ENCODE results near the gene SEMA4D.

The SEMA4D gene

DNA sequence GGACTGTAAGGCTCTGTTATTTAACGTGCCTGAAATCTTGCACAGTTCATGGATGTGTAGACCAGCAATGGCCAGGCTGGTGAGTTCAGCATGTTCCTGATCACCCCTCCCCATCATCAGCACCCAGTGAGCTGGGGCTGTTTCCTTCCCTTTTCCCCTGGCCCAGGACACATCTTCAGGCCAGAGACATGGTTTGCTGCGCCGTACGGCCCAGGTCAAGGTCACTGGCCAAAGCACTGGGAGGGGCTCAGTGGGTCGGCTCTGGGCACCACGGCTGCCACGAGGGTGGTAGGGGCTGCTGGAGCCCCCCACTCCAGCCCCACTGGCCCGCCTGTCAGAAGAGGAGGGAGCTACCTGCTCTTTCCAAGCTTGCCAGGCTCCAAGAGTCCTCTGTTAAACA is 55.9 kb downstream of the SEMA4D start:
- intact Hi-C loops (cut with DNase I; ENCODE audit: low total_unique reads) = no loop called here
- Histone ChIP-seq H3K4me3 (no peak overlapping the region), H3K36me3 (no peaks in the 10 kb centered on the region), H3K27ac (no peak overlapping the region), H3K9me3 (no peaks in the 10 kb centered on the region), H3K27me3 (no peaks in the 10 kb centered on the region), H3K4me1 (no peaks in the 10 kb centered on the region)
- no peak for DNase-seq
- TF ChIP-seq, protein P1, sequence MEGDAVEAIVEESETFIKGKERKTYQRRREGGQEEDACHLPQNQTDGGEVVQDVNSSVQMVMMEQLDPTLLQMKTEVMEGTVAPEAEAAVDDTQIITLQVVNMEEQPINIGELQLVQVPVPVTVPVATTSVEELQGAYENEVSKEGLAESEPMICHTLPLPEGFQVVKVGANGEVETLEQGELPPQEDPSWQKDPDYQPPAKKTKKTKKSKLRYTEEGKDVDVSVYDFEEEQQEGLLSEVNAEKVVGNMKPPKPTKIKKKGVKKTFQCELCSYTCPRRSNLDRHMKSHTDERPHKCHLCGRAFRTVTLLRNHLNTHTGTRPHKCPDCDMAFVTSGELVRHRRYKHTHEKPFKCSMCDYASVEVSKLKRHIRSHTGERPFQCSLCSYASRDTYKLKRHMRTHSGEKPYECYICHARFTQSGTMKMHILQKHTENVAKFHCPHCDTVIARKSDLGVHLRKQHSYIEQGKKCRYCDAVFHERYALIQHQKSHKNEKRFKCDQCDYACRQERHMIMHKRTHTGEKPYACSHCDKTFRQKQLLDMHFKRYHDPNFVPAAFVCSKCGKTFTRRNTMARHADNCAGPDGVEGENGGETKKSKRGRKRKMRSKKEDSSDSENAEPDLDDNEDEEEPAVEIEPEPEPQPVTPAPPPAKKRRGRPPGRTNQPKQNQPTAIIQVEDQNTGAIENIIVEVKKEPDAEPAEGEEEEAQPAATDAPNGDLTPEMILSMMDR (IDR thresholded peaks at IDR 0.05) = no peak

DNA sequence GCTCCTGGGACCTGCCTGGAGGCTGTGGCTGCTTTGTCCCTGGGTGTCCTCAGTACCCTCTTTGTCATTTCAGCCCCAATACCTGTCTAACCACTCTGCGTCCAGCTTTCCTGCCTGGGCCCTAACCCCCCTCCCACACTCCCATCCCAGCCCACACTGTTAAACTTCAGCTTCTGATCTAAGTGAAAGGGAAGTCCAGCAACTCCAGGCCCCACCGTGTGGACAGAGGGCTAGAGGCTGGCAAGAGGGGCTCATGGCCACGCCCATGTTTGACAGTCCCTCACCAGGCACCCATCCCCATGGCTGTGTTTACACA is 56.3 kb downstream of the SEMA4D start:
- Histone ChIP-seq H3K27ac (no peak overlapping the region), H3K4me3 (no peak overlapping the region), H3K36me3 (no peaks in the 10 kb centered on the region), H3K27me3 (no peaks in the 10 kb centered on the region), H3K9me3 (no peaks in the 10 kb centered on the region), H3K4me1 (no peaks in the 10 kb centered on the region)
- TF ChIP-seq, protein P1 (IDR thresholded peaks at IDR 0.05) = no peak
- DNase-seq = no peak
- intact Hi-C loops (cut with DNase I; ENCODE audit: low total_unique reads) = no loop called here

DNA sequence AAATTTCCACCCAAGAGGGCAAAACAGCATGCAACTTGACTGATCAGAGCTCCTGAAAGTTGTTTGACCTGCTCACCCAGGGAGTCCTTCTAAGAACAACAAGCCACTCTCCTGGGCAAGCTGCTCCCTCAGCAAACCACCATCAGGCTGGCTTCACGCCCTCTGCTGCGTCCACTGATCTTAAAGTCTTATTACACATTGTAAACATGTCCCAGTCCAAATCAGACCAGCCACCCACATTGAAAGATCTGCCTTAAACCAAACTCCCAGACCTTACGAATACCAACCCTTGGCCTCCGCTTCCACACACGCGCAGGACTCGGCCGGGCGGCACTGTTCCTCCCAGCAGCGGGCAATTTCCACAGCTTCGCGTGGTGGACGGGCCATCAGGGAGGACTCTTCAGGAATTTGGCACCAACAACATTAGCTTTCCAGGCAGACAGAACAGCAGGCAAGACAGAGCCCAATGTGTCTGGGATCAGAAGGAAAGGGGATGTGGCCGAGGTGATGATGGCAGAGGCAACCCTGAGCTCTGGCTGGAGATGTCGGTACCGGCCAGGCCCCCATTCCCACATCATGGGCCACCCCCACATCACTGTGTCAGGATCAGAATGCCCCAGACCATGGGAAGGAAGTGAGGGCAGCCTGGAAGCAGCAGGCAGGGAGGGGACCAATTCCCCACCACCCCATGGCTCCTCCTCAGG is 56.8 kb downstream of the SEMA4D start:
- no peaks in the 10 kb centered on the region for H3K36me3 ChIP-seq
- H3K4me3 ChIP-seq = no peak overlapping the region
- intact Hi-C loops (cut with DNase I; ENCODE audit: low total_unique reads) = no loop called here
- TF ChIP-seq, protein P1 (IDR thresholded peaks at IDR 0.05) = no peak
- H3K4me1 ChIP-seq = no peaks in the 10 kb centered on the region
- H3K9me3 ChIP-seq = no peaks in the 10 kb centered on the region
- no peak overlapping the region for H3K27ac ChIP-seq
- H3K27me3 ChIP-seq = no peaks in the 10 kb centered on the region
- DNase-seq = no peak

DNA sequence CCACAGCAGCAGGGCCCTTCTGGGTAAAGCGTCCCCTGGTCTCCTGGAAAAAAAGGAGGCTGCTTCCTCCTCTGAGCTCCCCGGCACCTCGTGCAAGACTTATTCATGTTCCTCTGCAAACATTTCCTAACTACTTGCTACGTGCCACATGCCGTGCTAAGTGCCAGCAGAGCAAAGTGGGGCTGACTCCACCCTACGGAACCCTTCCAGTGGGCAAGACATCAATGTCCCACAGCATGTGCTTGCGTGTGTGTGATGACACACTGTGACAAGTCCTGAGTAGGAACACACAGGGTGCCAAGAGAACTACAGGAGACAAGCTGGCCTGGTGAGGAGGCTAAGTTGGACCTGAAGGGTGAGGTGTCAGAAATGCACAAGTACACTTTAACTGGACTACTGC is 57.4 kb downstream of the SEMA4D start:
- DNase-seq = peak; percentile 54 to 75
- Histone ChIP-seq H3K27me3 (no peaks in the 10 kb centered on the region), H3K27ac (no peak overlapping the region), H3K9me3 (no peaks in the 10 kb centered on the region), H3K4me3 (no peak overlapping the region), H3K4me1 (peaks cover 0 to 1% (median 0%) of the 10 kb centered on the region in 4 donors), H3K36me3 (no peaks in the 10 kb centered on the region)
- intact Hi-C loops (cut with DNase I; ENCODE audit: low total_unique reads) = no loop called here
- TF ChIP-seq, protein P1 (IDR thresholded peaks at IDR 0.05) = no peak

DNA sequence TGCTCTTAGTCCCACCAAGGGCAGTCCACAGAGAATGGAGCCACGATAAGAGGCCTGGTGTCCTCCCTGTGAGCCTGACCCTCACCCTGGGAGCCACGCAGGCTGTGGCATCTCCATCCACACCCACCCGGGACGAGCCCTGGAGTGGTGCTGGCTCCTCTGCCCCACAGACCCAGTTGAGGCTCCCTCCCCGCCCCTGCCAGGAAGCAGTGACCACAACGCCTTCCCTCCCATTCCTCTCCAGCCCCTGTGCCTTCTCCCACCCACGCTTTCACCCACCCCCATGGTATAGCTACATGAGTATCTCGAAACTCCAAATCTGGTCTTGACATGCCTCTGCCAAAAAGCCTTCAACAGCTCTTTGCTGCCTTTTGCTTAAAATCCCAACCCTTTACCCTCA is 57.9 kb downstream of the SEMA4D start:
- no peak for DNase-seq
- Histone ChIP-seq H3K36me3 (no peaks in the 10 kb centered on the region), H3K27me3 (no peaks in the 10 kb centered on the region), H3K27ac (no peak overlapping the region), H3K4me3 (no peak overlapping the region), H3K9me3 (no peaks in the 10 kb centered on the region), H3K4me1 (peaks cover 0 to 6% (median 0%) of the 10 kb centered on the region in 4 donors)
- intact Hi-C loops (cut with DNase I; ENCODE audit: low total_unique reads) = no loop called here
- TF ChIP-seq, protein P1 (IDR thresholded peaks at IDR 0.05) = no peak

DNA sequence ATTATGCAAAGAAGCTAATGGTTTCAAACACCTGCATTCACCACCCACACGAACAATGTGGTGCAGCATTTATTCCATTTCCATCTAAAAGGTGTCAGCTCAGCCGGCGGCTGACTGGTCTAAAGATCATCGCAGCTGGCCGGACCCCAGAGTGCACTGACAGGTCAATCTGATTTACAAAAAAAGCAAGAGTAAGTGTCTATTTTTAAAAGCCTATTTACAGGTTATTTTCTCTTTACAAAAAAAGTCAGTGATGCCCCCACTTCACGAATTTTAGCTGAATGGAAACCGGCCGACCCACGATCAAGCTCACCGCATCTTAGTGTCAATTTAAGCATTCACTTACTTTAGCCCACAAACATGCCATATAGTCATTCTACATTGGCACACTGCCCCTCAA is 58.3 kb downstream of the SEMA4D start:
- intact Hi-C loops (cut with DNase I; ENCODE audit: low total_unique reads) = no loop called here
- Histone ChIP-seq H3K27ac (no peak overlapping the region), H3K9me3 (no peaks in the 10 kb centered on the region), H3K36me3 (no peaks in the 10 kb centered on the region), H3K4me1 (peaks cover 0 to 6% (median 0%) of the 10 kb centered on the region in 4 donors), H3K27me3 (no peaks in the 10 kb centered on the region), H3K4me3 (no peak overlapping the region)
- TF ChIP-seq, protein P1 (IDR thresholded peaks at IDR 0.05) = no peak
- DNase-seq = no peak

Measured in tibial artery (tissue), 4 donors.